ENCODE results near the gene RAC3. TPM values are rescaled to one million over a fixed set of nuclear protein-coding genes. Genes with fewer than 3 reads are reported as not detected.

The RAC3 gene
- total and polyA plus RNA-seq, 2 donors = 4.7 to 6.9 TPM

DNA sequence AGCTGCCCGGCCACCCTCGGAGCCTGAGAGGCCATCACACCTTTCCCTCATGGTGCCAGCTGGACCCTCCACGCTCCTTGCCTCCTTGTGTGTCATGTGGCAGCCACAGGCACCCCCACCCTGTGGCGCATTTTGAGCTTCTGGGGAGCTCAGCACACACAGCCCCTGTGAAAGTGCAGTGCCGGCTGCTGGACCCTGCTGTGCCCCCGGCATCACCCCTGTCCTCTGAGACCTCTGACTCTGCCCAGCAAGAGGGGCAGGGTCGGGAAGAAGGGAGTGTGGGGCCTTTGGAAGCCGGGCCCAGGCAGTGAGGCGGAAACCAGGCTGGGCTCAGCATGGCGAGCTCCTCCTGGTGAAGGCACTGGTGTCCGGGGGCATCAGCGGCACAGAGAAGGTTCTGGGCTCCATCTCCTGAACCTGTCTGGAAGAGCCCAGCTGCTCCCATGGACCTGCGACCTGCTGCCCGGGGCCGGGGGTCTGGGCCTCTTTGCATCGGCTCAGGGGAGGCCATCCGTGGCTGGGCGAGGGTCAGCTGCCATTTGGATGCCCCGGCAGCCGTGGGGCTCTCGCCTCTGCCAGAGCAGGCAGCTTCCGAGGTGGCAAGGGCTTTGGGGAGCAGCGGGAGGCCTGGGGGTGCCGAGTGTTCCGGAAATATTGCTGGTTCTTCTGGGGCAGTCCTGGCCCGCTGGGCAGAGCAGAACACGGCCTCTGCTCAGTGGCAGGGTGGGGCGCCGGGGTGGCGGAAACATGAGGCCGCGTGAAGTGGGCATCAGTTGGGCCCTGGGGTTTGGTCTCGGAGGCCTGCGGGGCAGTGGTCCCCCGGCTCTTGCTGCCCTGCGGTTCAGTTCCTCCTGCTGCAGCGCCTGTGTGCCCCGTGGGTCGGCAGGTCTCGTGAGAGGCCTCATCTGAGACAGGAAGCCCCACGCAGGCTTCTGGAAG lies 26.7 kb upstream of the RAC3 start:
- peaks cover 0 to 16% of the 10 kb centered on the region in 2 donors for H3K4me1 ChIP-seq (ENCODE audit: control insufficient read depth in 2 of 2, insufficient read depth in 2 of 2, low read length in 2 of 2)
- H3K27ac ChIP-seq (ENCODE audit: low read depth in 1 of 2, low read length in 1 of 2) = no peak overlapping the region
- H3K9me3 ChIP-seq (ENCODE audit: control insufficient read depth in 2 of 2, insufficient read depth in 1 of 2, low read length in 1 of 2) = no peaks in the 10 kb centered on the region
- no peak for DNase-seq (ENCODE audit: low read depth in 6 of 9, low spot score in 9 of 9)
- H3K36me3 ChIP-seq (ENCODE audit: control insufficient read depth in 2 of 2, insufficient read depth in 2 of 2, low read length in 1 of 2) = peaks cover 0 to 4% of the 10 kb centered on the region in 2 donors
- 91% methylated on average over 41 of the region's 41 CpGs for WGBS
- no peaks in the 10 kb centered on the region for H3K27me3 ChIP-seq (ENCODE audit: control insufficient read depth in 2 of 2, insufficient read depth in 1 of 2, low read length in 1 of 2)
- H3K4me3 ChIP-seq (ENCODE audit: low read length in 2 of 2) = no peak overlapping the region

GRCh38 chr17:82005701-82006348 lies 25.7 kb upstream of the RAC3 start:
- DNase-seq (ENCODE audit: low read depth in 6 of 9, low spot score in 9 of 9) = no peak
- no peaks in the 10 kb centered on the region for H3K27me3 ChIP-seq (ENCODE audit: control insufficient read depth in 2 of 2, insufficient read depth in 1 of 2, low read length in 1 of 2)
- H3K4me1 ChIP-seq (ENCODE audit: control insufficient read depth in 2 of 2, insufficient read depth in 2 of 2, low read length in 2 of 2) = peaks cover 0 to 16% of the 10 kb centered on the region in 2 donors
- H3K4me3 ChIP-seq (ENCODE audit: low read length in 2 of 2) = no peak overlapping the region
- no peak overlapping the region for H3K27ac ChIP-seq (ENCODE audit: low read depth in 1 of 2, low read length in 1 of 2)
- 95% methylated on average over 30 of the region's 30 CpGs for WGBS
- H3K36me3 ChIP-seq (ENCODE audit: control insufficient read depth in 2 of 2, insufficient read depth in 2 of 2, low read length in 1 of 2) = peaks cover 0 to 4% of the 10 kb centered on the region in 2 donors
- no peaks in the 10 kb centered on the region for H3K9me3 ChIP-seq (ENCODE audit: control insufficient read depth in 2 of 2, insufficient read depth in 1 of 2, low read length in 1 of 2)

DNA sequence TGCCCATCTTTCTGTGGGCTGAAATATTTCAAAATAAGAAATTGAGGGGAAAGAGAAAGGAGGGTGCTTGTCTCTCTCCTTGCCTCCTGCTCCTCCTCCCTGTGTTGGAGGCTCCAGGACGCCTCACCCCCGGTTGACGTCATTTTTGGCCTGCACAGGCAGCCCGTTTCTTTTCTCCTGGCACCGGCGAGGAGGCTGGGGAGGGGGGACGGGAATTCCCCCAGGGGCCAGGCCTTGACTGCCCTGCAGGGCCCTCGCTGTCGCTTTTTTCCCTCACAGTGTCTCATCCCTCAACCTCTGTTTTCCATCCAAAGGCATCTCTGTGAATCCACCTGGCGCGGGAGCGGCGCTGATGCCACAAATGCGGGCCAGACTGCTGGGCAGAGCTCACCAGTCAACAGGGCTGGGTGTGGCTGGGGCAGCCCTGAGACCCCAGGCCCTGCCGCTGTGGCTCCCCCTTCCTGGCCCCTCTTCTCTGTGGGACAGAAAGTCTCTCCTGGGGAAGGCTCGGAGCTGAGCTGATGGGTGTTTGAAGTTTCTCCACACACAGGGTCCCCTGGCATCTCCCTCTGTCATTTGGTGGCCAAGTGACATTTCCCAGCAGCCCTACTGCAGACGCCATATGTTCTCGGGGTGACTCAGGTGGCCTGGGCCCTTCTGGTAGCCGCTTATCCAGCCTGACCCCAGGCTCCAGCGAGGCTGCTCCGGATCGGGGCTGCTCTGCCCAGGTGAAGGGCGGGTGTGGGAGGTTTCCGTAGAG lies 24.8 kb upstream of the RAC3 start:
- DNase-seq (ENCODE audit: low read depth in 6 of 9, low spot score in 9 of 9) = no peak

GRCh38 chr17:82007228-82007494 lies 24.3 kb upstream of the RAC3 start:
- Histone ChIP-seq H3K27me3 (ENCODE audit: control insufficient read depth in 2 of 2, insufficient read depth in 1 of 2, low read length in 1 of 2) (no peaks in the 10 kb centered on the region), H3K27ac (ENCODE audit: low read depth in 1 of 2, low read length in 1 of 2) (no peak overlapping the region), H3K4me3 (ENCODE audit: low read length in 2 of 2) (no peak overlapping the region), H3K9me3 (ENCODE audit: control insufficient read depth in 2 of 2, insufficient read depth in 1 of 2, low read length in 1 of 2) (no peaks in the 10 kb centered on the region), H3K36me3 (ENCODE audit: control insufficient read depth in 2 of 2, insufficient read depth in 2 of 2, low read length in 1 of 2) (peaks cover 0 to 7% of the 10 kb centered on the region in 2 donors), H3K4me1 (ENCODE audit: control insufficient read depth in 2 of 2, insufficient read depth in 2 of 2, low read length in 2 of 2) (peaks cover 0 to 20% of the 10 kb centered on the region in 2 donors)
- no peak for DNase-seq (ENCODE audit: low read depth in 6 of 9, low spot score in 9 of 9)
- whole genome bisulfite sequencing = 97% methylated on average over 6 of the region's 6 CpGs

More for the DNA sequence above, 24.8 kb upstream of the RAC3 start:
- Histone ChIP-seq H3K9me3 (ENCODE audit: control insufficient read depth in 2 of 2, insufficient read depth in 1 of 2, low read length in 1 of 2) (no peaks in the 10 kb centered on the region), H3K27me3 (ENCODE audit: control insufficient read depth in 2 of 2, insufficient read depth in 1 of 2, low read length in 1 of 2) (no peaks in the 10 kb centered on the region), H3K4me1 (ENCODE audit: control insufficient read depth in 2 of 2, insufficient read depth in 2 of 2, low read length in 2 of 2) (peaks cover 0 to 17% of the 10 kb centered on the region in 2 donors), H3K4me3 (ENCODE audit: low read length in 2 of 2) (no peak overlapping the region), H3K27ac (ENCODE audit: low read depth in 1 of 2, low read length in 1 of 2) (no peak overlapping the region), H3K36me3 (ENCODE audit: control insufficient read depth in 2 of 2, insufficient read depth in 2 of 2, low read length in 1 of 2) (peaks cover 0 to 5% of the 10 kb centered on the region in 2 donors)
- 95% methylated on average over 24 of the region's 24 CpGs for whole genome bisulfite sequencing

DNA sequence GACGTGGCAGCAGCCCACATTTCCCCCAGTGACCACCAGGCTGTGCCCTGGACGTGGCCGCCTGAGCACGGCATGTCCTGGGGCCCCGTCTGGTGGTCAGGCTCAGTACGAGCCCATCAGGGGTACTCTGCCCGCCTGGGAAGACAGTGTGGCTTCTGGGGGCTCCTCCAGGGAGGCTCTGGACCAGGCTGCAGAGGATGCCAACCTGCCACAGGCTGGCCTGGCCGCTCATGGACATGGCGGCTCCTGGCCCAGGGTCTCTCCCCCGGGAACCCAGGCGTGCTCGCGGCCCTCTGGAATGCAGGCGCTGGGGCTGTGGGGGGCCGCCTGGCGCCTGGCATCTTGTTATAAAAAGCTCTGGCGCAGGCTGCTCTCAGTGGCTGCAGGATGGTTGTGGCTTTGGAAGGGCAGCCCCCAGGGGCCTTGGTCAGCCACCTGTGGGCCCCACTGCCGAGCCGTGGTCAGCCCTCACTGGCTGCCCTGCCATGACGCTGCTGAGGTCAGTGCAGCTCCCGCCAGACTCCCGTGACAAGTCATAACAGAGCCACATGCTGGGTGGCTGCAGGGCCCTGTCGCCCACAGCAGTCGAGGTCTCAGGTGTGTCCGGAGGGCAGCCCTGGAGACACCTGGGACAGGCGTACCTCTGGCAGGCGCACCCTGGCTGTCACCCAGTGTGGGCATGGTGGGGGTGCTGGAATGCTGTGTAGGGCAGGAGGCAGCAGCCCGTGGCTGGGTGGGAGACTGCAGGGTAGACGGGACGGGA lies 23.8 kb upstream of the RAC3 start:
- WGBS = 97% methylated on average over 30 of the region's 30 CpGs
- no peak overlapping the region for H3K27ac ChIP-seq (ENCODE audit: low read depth in 1 of 2, low read length in 1 of 2)
- peaks cover 0 to 25% of the 10 kb centered on the region in 2 donors for H3K4me1 ChIP-seq (ENCODE audit: control insufficient read depth in 2 of 2, insufficient read depth in 2 of 2, low read length in 2 of 2)
- H3K4me3 ChIP-seq (ENCODE audit: low read length in 2 of 2) = no peak overlapping the region
- no peaks in the 10 kb centered on the region for H3K27me3 ChIP-seq (ENCODE audit: control insufficient read depth in 2 of 2, insufficient read depth in 1 of 2, low read length in 1 of 2)
- H3K9me3 ChIP-seq (ENCODE audit: control insufficient read depth in 2 of 2, insufficient read depth in 1 of 2, low read length in 1 of 2) = no peaks in the 10 kb centered on the region
- no peak for DNase-seq (ENCODE audit: low read depth in 6 of 9, low spot score in 9 of 9)
- H3K36me3 ChIP-seq (ENCODE audit: control insufficient read depth in 2 of 2, insufficient read depth in 2 of 2, low read length in 1 of 2) = peaks cover 0 to 7% of the 10 kb centered on the region in 2 donors

GRCh38 chr17:82008258-82008940 lies 23.1 kb upstream of the RAC3 start:
- Histone ChIP-seq H3K27me3 (ENCODE audit: control insufficient read depth in 2 of 2, insufficient read depth in 1 of 2, low read length in 1 of 2) (no peaks in the 10 kb centered on the region), H3K4me1 (ENCODE audit: control insufficient read depth in 2 of 2, insufficient read depth in 2 of 2, low read length in 2 of 2) (peaks cover 0 to 31% of the 10 kb centered on the region in 2 donors), H3K9me3 (ENCODE audit: control insufficient read depth in 2 of 2, insufficient read depth in 1 of 2, low read length in 1 of 2) (no peaks in the 10 kb centered on the region), H3K36me3 (ENCODE audit: control insufficient read depth in 2 of 2, insufficient read depth in 2 of 2, low read length in 1 of 2) (peaks cover 0 to 7% of the 10 kb centered on the region in 2 donors), H3K27ac (ENCODE audit: low read depth in 1 of 2, low read length in 1 of 2) (no peak overlapping the region), H3K4me3 (ENCODE audit: low read length in 2 of 2) (no peak overlapping the region)
- no peak for DNase-seq (ENCODE audit: low read depth in 6 of 9, low spot score in 9 of 9)
- 97% methylated on average over 26 of the region's 26 CpGs for WGBS

- no peak for DNase-seq (ENCODE audit: low read depth in 6 of 9, low spot score in 9 of 9)
- Histone ChIP-seq H3K4me1 (ENCODE audit: control insufficient read depth in 2 of 2, insufficient read depth in 2 of 2, low read length in 2 of 2) (peaks cover 0 to 31% of the 10 kb centered on the region in 2 donors), H3K4me3 (ENCODE audit: low read length in 2 of 2) (no peak overlapping the region), H3K36me3 (ENCODE audit: control insufficient read depth in 2 of 2, insufficient read depth in 2 of 2, low read length in 1 of 2) (peaks cover 0 to 7% of the 10 kb centered on the region in 2 donors), H3K27me3 (ENCODE audit: control insufficient read depth in 2 of 2, insufficient read depth in 1 of 2, low read length in 1 of 2) (no peaks in the 10 kb centered on the region), H3K27ac (ENCODE audit: low read depth in 1 of 2, low read length in 1 of 2) (no peak overlapping the region), H3K9me3 (ENCODE audit: control insufficient read depth in 2 of 2, insufficient read depth in 1 of 2, low read length in 1 of 2) (no peaks in the 10 kb centered on the region)
- WGBS = 95% methylated on average over 28 of the region's 28 CpGs
Measured at GRCh38 chr17:82008941-82009405, 22.5 kb upstream of the RAC3 start.

DNA sequence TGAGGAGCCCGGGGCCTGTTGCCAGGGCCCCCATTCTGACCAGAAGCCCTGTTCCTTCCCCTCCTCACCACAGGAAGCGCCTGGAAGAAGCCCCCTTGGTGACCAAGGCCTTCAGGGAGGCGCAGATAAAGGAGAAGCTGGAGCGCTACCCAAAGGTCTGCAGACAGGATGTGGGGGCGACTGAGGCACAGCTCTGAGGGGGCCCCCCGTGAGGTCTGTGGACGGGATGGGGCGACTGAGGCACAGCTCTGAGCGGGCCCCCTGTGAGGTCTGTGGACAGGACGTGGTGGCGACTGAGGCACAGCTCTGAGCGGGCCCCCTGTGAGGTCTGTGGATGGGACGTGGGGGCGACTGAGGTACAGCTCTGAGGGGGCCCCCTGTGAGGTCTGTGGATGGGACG lies 22.1 kb upstream of the RAC3 start:
- DNase-seq (ENCODE audit: low read depth in 6 of 9, low spot score in 9 of 9) = no peak
- H3K27ac ChIP-seq (ENCODE audit: low read depth in 1 of 2, low read length in 1 of 2) = no peak overlapping the region
- no peaks in the 10 kb centered on the region for H3K27me3 ChIP-seq (ENCODE audit: control insufficient read depth in 2 of 2, insufficient read depth in 1 of 2, low read length in 1 of 2)
- H3K36me3 ChIP-seq (ENCODE audit: control insufficient read depth in 2 of 2, insufficient read depth in 2 of 2, low read length in 1 of 2) = peaks cover 0 to 7% of the 10 kb centered on the region in 2 donors
- no peak overlapping the region for H3K4me3 ChIP-seq (ENCODE audit: low read length in 2 of 2)
- H3K4me1 ChIP-seq (ENCODE audit: control insufficient read depth in 2 of 2, insufficient read depth in 2 of 2, low read length in 2 of 2) = peaks cover 0 to 27% of the 10 kb centered on the region in 2 donors
- H3K9me3 ChIP-seq (ENCODE audit: control insufficient read depth in 2 of 2, insufficient read depth in 1 of 2, low read length in 1 of 2) = no peaks in the 10 kb centered on the region
- 82% methylated on average over 15 of the region's 15 CpGs for WGBS

Measured in thymus (tissue), 11 donors.